LNCaP clone FGC (cell line): ENCODE data around the gene LRRFIP1.

Experiments
- DNase-seq: peaks from one replicate; pipeline ENCODE4 v3.0.0-alpha.2; 2011; ENCODE audit warnings: low read depth
- H3K4me3 ChIP-seq: 2 replicates; pipeline ENCODE4 v1.5.1; 2011; ENCODE audit warnings: mild to moderate bottlenecking, low read depth, low read length, control low read depth
- TF ChIP-seq, protein P1 (sequence below): IDR thresholded peaks from 2 replicates; pipeline ENCODE4 v1.5.1; 2012; ENCODE audit warnings: mild to moderate bottlenecking; ENCODE audit not compliant: control insufficient read depth, insufficient read depth; ENCODE audit errors: extremely low read depth

Gene LRRFIP1, protein sequence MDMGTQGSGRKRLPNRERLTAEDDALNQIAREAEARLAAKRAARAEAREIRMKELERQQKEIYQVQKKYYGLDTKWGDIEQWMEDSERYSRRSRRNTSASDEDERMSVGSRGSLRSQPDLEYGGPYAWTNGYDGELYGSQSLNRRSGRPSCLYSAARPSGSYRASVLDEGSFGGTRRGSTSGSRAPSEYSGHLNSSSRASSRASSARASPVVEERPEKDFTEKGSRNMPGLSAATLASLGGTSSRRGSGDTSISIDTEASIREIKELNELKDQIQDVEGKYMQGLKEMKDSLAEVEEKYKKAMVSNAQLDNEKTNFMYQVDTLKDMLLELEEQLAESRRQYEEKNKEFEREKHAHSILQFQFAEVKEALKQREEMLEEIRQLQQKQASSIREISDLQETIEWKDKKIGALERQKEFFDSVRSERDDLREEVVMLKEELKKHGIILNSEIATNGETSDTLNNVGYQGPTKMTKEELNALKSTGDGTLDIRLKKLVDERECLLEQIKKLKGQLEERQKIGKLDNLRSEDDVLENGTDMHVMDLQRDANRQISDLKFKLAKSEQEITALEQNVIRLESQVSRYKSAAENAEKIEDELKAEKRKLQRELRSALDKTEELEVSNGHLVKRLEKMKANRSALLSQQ

DNA sequence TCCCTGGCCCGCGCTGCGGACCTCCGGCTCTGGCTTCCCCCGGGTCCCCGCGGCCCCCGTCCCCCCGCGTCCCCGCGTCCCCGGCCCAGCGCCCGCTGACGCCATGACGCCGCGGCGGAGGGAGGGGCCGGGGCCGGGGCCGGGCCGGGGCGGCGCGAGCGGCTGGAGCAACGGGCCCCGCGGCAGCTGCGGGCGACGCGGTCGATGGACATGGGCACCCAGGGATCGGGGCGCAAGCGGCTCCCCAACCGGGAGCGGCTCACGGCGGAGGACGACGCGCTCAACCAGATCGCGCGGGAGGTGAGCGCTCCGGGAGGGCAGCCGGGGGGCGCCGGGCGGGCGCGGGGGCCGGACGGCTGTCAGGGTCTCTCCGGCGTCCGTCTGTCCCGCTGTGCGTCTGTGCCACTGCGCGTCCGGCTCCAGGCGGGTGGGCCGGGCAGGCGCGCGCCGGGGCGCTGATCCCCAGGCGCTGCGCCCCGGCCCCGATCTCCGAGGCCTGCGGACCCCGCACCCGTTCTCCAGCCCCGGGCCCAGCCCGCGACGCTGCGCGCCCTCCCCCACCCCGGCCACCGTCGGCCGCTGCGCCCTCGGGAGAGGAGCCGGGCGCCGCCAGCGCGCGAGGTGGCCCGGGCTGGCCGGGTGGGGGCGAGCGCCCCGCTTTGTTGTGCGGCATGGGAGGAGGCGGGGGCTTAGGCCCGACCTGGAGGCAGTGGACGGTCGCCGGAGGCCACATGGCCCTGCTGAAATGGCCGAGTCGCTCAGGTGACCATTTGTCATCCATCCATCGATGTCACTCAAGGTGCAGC lies at the start of gene LRRFIP1:
TSS of gene LRRFIP1 (plus strand) at position 147 of the 806 bp plus-strand sequence. CDS start at position 205, 58 bp downstream.
- DNase-seq, result no peak
- TF ChIP-seq, protein P1, sequence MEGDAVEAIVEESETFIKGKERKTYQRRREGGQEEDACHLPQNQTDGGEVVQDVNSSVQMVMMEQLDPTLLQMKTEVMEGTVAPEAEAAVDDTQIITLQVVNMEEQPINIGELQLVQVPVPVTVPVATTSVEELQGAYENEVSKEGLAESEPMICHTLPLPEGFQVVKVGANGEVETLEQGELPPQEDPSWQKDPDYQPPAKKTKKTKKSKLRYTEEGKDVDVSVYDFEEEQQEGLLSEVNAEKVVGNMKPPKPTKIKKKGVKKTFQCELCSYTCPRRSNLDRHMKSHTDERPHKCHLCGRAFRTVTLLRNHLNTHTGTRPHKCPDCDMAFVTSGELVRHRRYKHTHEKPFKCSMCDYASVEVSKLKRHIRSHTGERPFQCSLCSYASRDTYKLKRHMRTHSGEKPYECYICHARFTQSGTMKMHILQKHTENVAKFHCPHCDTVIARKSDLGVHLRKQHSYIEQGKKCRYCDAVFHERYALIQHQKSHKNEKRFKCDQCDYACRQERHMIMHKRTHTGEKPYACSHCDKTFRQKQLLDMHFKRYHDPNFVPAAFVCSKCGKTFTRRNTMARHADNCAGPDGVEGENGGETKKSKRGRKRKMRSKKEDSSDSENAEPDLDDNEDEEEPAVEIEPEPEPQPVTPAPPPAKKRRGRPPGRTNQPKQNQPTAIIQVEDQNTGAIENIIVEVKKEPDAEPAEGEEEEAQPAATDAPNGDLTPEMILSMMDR, result peak; percentile 28; the same call in 1 of the 2 replicates
- H3K4me3 ChIP-seq, result peak within 1 kb of the TSS; percentile 59

DNA sequence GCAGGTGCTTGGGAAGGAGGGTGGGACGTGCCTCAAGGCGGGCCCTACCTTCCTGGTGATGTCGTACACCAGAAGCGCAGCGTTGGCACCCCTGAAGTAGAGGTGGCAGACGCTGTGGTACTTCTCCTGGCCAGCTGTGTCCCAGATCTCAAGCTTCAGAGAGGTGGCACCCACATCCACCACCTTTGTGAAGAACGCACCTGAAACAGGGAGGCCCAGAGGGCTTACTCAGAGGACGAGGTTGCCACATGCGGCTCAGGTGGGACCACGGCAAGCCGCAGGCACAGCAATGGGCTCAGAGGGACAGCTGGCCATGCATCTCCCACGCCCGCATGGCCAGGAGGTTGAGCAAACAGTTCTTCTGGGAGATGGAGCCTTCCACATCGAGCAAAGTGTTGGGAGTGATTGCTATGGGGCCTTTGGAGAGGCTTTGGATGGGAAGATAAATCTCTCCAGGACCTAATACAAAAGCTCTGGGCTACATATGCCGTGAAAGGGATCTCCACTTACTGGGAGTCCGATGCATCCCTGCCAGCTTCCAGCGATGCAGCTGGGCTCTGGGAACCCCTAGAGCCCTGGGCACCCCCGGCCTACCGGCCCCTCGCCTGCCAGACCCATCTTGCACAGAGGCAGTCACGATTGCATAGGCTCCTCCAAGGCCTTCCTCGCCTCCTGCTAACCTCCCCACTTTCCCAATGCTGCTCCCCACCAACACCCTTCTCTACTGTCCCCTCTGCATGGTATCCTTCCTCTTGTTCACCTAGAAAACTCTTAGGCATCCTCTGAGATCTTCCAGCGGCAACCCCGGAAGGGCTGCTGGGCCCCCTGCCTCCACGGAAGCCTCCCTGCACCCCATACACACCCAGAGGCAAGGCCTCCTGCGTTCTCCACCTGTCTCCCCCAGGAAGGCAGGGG lies 49.2 kb upstream of the LRRFIP1 start:
- no peak for DNase-seq
- no peak overlapping the region for H3K4me3 ChIP-seq
- TF ChIP-seq, protein P1, result no peak

DNA sequence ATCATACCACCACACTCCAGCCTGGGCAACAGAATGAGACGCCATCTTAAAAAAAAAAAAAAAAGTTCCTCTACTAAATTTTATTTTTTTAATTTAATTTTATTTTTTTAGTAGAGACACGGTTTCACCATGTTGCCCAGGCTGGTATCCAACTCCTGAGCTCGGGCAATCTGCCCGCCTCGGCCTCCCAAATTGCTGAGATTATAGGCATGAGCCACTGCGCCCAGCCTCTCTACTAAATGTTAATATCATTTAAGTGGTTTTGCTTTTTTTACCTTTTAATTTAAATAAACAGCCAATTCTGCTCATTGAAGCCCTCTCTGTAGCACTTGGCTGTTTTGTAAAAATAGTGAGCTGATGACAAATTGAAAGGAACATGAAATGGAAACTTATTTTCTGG lies 46.1 kb upstream of the LRRFIP1 start:
- no peak for DNase-seq
- TF ChIP-seq, protein P1, result no peak
- H3K4me3 ChIP-seq, result no peak overlapping the region

DNA sequence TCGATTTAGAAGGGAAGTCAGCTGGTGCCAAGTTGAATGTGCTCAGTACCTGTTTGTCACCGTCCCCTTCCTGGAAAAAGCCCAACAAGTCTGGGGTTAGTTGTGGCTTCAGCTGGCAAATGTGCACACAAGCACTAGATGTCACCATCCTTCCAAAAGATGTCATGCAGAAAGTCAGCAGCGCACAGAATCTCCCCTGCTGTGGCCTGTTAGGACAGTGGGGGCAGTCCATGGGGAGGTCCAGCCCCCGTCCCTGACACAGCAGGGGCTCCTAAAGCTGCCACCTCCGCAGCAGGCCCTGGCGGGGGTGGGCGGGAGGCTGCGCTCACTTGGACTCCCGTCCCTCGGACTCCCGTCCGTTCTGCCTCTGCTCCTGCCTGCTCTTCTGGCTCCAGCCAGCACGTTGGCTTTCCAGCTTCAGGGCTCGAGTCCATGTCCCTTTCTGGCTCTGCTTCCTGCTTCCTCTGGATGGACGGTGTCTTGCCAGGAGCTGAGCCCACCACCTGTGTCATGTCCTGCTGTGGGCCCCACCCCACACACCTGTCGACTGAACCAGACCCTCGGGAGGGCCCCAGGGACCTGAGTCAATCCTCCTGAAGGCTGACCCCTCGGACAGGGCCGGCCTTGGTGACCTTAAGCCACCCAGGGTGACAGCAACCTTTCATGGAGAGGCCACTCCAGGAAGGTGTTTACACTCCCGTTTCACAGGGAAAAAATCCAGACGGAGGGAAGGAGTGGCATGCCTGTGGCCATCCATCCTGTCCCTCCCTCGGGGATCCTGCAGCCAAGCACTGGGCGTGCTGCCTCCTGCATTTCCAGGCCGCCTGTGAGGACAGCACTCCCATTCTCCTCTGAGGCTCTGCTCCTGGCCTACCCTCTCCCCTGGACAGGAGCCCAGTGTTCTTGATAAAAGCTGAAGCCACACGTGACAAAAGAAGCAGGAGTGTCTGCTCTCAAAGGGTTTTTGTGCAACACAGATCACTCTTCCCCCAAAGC lies 45.3 kb upstream of the LRRFIP1 start:
- H3K4me3 ChIP-seq, result no peak overlapping the region
- DNase-seq, result peak; percentile 86

DNA sequence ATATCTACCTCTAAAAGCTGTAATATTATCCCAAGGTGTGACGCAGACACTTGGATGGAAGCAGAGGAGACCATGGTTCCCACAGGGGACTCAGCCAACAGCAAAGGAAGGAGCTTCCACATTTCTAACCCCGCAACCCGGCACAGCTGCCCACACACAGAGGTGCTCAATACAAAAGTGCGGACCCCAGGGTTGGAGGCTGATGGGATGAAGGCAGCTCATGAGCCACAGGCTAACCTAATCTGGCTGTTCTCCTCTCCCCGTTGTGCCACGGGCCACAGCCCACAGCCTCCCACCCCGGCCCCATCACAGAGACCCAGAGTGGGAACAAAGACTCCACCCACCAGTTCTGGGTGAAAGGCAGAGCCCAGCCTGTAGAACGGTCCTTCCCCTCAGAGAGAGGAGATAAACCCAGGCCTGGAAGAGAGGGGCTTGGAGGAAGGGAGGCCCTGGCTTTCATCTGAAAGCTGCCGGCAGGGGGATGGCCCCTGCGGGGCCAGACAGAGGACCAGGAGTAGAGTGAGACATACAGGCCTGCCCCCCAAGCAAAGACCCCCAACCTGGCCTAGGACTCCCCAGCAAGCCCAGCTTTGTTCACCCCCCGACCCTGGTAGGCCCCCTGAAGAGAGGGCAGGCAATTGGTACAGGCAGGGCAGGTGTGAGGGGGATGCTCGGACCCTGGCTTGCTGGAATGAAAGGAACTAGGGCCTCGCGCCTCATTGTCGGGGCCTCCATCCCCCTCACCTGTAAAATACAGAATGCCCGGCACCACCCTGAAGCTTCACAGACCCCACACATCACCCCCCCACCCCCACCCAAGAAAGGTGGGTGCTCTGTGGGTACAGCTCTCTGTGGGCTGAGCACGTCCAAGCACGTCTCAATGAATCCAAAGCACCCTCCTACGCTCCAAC lies 43.7 kb upstream of the LRRFIP1 start:
- no peak overlapping the region for H3K4me3 ChIP-seq
- DNase-seq, result no peak
- TF ChIP-seq, protein P1, result no peak

More for the DNA sequence above, 45.3 kb upstream of the LRRFIP1 start:
- TF ChIP-seq, protein P1, result peak; percentile 77
